Measurements from ENCODE around the gene MRPL43. TPM values are rescaled to one million over a fixed set of nuclear protein-coding genes. Genes with fewer than 3 reads are reported as not detected.

Gene MRPL43
- total and polyA plus RNA-seq, 2 donors from 2014 or later, result 81.5 to 157 TPM

GRCh38 chr10:100965820-100966219 lies 21.5 kb downstream of the MRPL43 start:
- DNase-seq (no peak), FAIRE-seq (no peak)
- Histone ChIP-seq H3K27me3 (ENCODE audit: control insufficient read depth, insufficient read depth, low read length) (no peaks in the 10 kb centered on the region), H3K9ac (ENCODE audit: low read length in 3 of 3) (no peak overlapping the region), H3K36me3 (ENCODE audit: control insufficient read depth in 2 of 3, insufficient read depth in 3 of 3, low read length in 3 of 3) (peaks cover 4 to 10% (median 4%) of the 10 kb centered on the region in 3 donors), H3K4me3 (ENCODE audit: low read length in 3 of 3) (no peak overlapping the region), H3K9me3 (ENCODE audit: control insufficient read depth in 2 of 3, insufficient read depth in 1 of 3, low read length in 3 of 3) (no peaks in the 10 kb centered on the region), H3K4me1 (ENCODE audit: control insufficient read depth in 2 of 3, insufficient read depth in 2 of 3, low read depth in 1 of 3, low read length in 3 of 3) (peaks cover 3 to 14% (median 13%) of the 10 kb centered on the region in 3 donors), H3K27ac (ENCODE audit: low read depth in 2 of 2, low read length in 2 of 2) (no peak overlapping the region)
- intact Hi-C loops (cut with DNase I), result no loop called here
- no peak for TF ChIP-seq CTCF (IDR thresholded peaks at IDR 0.05; ENCODE audit: borderline replicate concordance, extremely low read depth, insufficient read depth)

- no peaks in the 10 kb centered on the region for H3K27me3 ChIP-seq (ENCODE audit: control insufficient read depth, insufficient read depth, low read length)
- intact Hi-C loops (cut with DNase I), result no loop called here
- peaks cover 4 to 25% (median 7%) of the 10 kb centered on the region in 3 donors for H3K36me3 ChIP-seq (ENCODE audit: control insufficient read depth in 2 of 3, insufficient read depth in 3 of 3, low read length in 3 of 3)
- H3K27ac ChIP-seq (ENCODE audit: low read depth in 2 of 2, low read length in 2 of 2), result no peak overlapping the region
- DNase-seq, result no peak
- H3K9ac ChIP-seq (ENCODE audit: low read length in 3 of 3), result no peak overlapping the region
- no peak for FAIRE-seq
- no peak for TF ChIP-seq CTCF (IDR thresholded peaks at IDR 0.05; ENCODE audit: borderline replicate concordance, extremely low read depth, insufficient read depth)
- H3K4me3 ChIP-seq (ENCODE audit: low read length in 3 of 3), result no peak overlapping the region
- peaks cover 0 to 6% (median 5%) of the 10 kb centered on the region in 3 donors for H3K4me1 ChIP-seq (ENCODE audit: control insufficient read depth in 2 of 3, insufficient read depth in 2 of 3, low read depth in 1 of 3, low read length in 3 of 3)
- H3K9me3 ChIP-seq (ENCODE audit: control insufficient read depth in 2 of 3, insufficient read depth in 1 of 3, low read length in 3 of 3), result no peaks in the 10 kb centered on the region
Measured at GRCh38 chr10:100963826-100964225, 23.5 kb downstream of the MRPL43 start.

GRCh38 chr10:100962351-100963080 lies 24.8 kb downstream of the MRPL43 start:
- intact Hi-C loops (cut with DNase I), result no loop called here
- peaks cover 6 to 32% (median 7%) of the 10 kb centered on the region in 3 donors for H3K36me3 ChIP-seq (ENCODE audit: control insufficient read depth in 2 of 3, insufficient read depth in 3 of 3, low read length in 3 of 3)
- no peak overlapping the region for H3K9ac ChIP-seq (ENCODE audit: low read length in 3 of 3)
- H3K27ac ChIP-seq (ENCODE audit: low read depth in 2 of 2, low read length in 2 of 2), result no peak overlapping the region
- no peak for DNase-seq
- no peak overlapping the region for H3K4me3 ChIP-seq (ENCODE audit: low read length in 3 of 3)
- no peaks in the 10 kb centered on the region for H3K27me3 ChIP-seq (ENCODE audit: control insufficient read depth, insufficient read depth, low read length)
- TF ChIP-seq CTCF (IDR thresholded peaks at IDR 0.05; ENCODE audit: borderline replicate concordance, extremely low read depth, insufficient read depth), result no peak
- no peak for FAIRE-seq
- H3K4me1 ChIP-seq (ENCODE audit: control insufficient read depth in 2 of 3, insufficient read depth in 2 of 3, low read depth in 1 of 3, low read length in 3 of 3), result no peaks in the 10 kb centered on the region
- H3K9me3 ChIP-seq (ENCODE audit: control insufficient read depth in 2 of 3, insufficient read depth in 1 of 3, low read length in 3 of 3), result no peaks in the 10 kb centered on the region
